NCI-H2196 treated with DMSO at 0.1 percent for 48 hours (cell line): ENCODE measurements around the gene SLC16A8.
A peak's percentile ranks its signal among the peaks of the same experiment; 100 is the strongest.

ENCODE experiments used
- DNase-seq: peaks from one replicate; lab custom pipeline; 2025; ENCODE audit not compliant: unreplicated experiment; lab: John Stamatoyannopoulos, UW

The SLC16A8 gene

DNA sequence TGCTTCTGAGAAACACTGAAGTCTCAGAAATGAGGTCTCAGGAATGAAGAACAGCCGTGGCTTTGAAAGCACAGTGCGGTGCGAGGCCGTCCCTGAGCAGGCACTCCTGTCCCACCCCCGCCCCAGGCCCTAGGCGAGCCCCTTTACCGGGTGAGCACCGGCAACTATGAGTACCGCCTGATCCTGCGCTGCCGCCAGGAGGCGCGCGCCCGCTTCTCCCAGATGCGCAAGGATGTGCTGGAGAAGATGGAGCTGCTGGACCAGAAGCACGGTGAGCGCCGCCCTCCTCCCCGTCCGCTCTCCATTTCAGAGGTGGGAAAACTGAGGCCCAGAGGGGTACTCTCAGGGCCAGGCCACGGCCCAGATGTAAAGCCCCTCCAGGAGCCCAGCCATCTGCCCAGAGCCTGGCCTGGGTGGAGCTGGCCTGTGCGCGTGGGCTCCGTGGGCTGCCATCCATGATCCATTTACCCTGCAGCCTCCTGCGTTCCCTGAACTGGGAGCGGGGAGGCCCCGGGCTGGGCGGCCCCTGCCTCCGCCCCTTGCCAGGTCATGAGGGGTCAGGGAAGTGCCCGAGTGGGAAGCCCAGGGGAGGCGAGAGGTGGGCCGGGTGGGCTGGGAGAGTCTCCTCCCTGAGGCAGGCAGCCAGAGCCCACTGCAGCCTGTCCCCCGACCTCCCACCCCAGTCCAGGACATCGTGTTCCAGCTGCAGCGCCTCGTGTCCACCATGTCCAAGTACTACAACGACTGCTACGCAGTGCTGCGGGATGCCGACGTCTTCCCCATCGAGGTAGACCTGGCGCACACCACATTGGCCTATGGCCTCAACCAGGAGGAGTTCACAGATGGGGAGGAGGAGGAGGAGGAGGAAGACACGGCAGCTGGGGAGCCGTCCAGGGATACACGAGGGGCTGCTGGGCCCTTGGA lies 9.5 kb downstream of the SLC16A8 start:
- DNase-seq, result no peak

DNA sequence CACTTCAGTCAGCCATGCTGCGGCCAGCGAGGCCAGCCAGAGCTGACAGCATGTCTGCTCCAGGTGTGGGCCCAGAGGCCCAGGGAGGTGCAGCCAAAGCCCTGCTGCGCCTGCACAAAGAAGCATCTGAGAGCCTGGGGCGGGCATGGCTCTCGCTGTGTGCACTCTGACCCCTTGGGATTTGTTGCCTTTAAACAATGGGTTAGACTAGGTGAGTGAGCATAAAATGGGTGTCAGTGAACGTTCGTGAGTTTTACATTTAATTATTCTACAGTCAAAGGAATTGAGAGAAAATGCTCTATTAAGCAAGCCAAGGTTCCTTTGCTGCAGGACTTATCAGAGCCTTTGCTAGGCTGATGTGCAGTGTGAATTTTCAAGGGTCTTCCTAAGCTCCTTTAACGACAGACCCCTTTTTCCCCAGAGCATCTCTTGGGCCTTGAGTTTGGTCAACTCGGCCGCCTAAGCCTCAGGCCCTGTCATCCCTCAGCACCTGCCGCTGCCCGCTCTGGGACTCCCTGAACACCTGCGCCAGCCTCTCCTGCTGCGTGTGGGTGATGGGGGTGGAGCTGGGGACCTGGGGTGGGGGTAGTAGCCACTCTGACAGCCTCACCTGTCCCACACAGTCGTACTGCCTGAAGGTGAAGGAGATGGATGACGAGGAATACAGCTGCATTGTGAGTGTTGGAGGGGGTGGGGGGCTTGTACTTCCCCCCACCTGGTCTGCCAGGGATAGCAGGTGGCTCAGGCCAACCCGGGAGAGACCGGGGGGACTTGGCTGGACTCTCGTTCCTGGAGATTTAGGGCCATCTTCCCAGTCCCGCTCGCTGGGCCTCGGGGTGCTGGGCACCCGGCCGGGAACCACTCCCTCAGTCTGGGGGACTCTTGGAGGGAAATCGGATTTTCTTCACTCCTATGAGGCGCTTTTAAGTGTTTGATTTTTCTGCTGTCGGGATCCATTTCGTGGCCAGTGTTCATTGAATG lies 10.5 kb downstream of the SLC16A8 start:
- no peak for DNase-seq

DNA sequence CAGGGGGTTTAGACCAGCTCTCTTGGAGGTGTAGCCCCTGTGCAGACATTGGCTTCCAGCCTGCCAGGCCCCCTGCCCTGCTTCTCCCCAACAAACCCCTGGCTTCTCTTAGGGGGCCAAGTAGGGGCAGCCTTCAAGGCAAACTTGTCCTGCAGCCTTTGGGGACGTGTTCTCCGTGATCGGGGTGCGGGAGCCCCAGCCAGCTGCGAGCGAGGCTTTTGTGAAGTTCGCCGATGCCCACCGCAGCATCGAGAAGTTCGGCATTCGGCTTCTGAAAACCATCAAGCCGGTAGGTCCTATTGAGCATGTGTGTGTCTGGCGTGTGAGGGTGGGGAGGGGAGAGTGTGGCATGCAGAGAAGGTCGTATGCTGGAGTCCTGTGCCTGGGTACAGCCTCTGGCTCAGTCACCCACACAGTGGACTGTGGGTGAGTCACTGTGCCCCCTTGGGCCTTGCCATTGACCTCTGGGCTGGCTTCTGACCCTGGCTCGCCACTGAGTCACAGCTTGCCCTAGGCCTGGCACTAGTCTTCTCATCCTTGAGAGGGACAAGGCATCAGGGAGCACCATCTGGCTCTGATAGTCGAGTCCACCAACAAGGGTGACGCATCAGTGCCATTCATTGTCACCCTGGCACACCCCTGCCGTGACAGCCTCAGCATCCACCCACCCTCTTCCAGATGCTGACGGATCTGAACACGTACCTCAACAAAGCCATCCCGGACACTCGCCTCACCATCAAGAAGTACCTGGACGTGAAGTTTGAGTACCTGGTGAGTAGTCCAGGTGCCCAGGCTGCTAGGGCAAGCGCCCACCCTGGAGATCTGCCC lies 11.4 kb downstream of the SLC16A8 start:
- no peak for DNase-seq

- DNase-seq, result no peak
These were observed 12.3 kb downstream of the SLC16A8 start for GRCh38 chr22:38071421-38072321.

DNA sequence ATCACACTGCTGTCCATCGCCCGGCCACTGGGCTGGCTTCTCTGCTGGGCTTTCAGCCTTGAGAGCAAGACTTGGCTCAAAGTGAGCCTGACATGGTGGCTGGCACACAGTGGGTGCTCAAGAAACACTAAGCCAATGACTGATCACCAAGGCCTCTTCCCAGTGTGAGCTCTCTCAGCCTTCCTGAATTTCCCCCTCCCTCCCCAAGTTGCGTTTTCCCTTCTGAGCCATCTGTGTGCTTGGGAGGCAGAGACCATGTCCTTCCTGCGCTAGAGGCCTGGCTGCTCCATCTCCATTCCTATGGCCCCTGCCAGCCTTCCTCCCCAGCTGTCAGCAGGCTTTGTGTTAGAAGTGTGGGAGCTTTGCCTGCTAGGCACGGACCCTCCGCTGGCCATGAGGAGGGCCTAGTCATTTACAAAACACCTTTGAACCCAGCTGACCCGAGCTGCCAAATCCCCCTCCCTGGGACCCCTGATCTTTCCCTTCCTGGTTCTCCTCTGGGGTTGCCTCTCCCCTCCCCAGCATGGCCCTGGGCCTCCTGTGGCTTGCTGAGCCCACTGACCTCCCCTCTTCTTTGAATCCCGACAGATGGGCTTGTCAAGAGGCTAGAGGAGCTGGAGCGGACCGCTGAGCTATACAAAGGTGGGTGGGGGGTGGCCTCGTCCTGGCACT lies 13.6 kb downstream of the SLC16A8 start:
- no peak for DNase-seq

DNA sequence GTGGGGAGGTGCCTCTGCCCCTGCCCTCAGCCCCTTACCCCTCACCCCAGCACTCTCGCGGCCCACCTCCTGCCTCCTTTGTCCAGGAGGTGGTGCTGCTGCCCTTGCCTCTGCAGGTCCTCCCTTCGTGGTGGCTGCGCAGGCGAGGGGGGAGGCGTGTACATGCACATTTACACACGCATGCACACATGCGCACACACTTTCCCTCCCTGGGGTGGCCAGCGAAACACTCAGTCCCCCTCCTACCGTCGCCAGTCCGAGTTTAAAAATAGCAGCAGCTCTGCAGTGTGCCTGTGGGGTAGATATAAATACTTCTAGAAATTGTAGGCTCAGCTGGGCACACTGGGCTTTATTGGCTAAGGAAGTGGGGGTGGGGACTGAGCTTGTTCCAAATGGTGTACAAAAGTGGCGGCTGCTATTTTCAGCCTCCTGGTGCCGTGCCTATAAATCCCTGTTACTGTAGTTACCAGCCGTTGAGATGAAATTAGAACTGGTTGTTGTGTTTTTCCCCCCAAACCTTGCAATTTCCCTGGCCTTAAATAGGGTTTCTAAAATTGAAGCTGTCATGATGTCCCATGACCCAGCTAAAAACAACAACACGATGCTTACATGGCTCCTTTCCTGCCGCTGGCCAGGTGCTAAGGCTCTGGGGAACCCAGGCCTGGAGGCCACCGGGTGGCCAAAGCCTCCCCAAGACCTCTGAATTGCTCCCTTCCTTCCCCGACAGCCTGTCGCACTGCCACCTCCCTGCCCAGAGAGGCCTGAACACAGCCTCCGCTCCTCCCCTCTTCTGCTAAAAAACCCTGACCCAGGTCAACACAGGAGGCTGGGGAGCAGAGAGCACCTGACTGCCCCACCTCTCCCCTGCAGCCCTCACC lies 14.4 kb downstream of the SLC16A8 start:
- no peak for DNase-seq

- DNase-seq, result no peak
These were observed 15.2 kb downstream of the SLC16A8 start for GRCh38 chr22:38068641-38069371.

DNA sequence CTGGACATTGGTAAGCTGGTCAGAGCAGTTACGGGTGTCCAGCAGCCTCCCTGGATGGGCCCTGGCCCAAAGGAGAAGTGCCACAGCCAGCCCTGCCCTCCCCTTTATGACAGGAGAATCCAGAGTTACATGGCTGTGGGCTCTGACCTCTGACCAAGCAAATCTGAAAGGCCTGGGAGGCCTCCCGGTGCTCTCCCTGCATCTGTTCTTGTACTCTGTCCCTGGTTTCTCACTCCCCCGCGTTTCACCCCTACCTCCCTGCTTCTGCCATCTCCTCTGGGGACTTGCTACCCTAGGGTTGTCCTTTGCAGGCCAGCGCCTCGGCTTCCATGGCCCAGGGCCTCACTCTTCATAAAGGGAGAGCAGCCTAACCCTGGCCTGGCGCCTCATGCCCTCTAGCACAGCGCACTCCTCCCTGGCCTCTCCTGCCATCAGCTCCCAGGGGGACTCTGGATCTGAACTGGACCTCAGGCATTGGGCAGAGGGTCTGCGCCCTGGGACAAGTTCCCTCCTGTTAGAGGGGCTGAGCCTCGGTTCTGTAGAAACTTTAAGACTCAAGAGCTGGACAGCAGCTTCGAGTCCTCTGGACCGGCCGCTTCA lies 16.1 kb downstream of the SLC16A8 start:
- DNase-seq, result no peak

GRCh38 chr22:38067028-38067415 lies 17.0 kb downstream of the SLC16A8 start:
- no peak for DNase-seq

GRCh38 chr22:38066381-38067027 lies 17.5 kb downstream of the SLC16A8 start:
- DNase-seq, result no peak

DNA sequence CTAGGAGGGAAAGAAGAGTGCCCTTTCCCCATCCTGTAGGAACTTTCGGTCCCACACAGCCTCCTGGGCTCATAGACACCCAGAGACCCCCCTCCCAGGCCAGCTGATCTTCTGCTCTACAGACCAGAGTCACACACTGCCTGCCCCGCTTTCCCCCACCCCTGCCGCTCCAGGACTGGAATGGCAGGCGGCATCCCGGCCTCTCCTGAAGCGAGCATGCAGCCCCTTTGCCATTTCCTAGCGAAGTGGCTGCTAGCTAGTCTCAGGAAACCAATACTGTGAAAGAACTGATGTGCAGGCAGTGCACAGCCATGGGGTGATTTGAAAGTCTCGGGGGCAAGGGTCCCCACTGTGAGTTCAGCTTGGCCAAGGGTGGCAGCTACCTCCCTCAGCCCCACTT lies 18.4 kb downstream of the SLC16A8 start:
- DNase-seq, result no peak

DNA sequence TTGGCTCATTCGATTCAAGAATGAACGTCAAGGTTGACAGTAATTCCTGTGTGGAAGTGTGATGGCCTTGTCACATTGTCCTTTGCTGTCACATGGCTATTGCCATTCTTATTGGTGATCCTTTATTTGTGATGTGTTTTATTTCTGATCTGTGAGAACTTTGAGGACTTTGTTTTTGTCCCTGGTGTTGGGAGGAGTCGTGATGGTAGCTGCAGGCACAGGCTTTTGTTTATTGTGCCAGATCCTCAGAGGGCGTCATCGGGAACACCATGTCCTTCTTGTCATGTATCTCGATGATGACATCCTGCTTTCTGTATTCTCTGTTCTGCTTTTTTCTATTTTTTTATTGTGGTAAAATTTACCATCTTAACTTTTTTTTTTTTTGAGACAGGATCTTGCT lies 21.2 kb downstream of the SLC16A8 start:
- DNase-seq, result no peak

DNA sequence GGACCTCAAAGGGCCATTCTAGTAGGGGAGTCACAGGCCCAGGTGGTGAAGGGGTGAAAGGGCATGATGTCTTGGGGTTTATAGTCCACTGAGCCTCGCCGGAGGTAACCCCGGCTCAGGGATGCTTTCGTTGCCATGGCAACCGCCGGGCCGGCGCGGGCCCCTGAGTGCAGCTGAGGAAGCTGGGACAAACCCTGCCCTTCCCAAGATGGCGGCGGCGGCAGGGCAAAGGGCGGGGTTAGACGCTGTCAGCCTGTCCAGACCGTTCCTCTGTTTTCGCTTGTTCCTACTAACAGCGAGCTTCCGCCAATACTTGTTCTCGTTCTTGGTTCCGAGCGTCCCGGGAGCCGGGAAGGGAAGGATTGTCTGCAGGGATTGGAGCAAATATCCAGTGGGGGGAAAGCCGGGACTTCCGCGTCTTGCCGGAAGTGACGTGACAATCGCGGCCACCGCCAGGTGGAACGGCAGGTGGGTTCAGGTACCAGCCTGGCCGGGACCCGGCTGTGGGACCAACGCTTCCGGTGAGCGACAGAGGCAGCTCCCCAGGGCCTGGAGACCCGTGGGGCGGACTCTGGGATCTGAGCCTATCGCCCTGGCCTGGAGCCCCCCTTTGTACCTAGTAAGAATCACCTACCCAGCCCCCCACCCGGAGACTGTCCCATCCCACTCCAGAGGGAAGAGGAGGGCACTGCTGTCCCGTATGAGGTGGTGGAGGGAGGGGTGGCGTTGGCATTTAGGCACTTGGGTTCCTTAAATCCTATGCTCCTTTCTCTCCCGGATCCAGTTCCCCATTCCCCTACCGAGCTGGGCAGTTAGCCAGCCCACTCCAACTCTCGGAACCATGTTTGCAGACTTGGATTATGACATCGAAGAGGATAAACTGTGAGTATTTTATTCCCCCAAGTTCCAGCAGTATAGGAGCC lies 26.8 kb downstream of the SLC16A8 start, which contains the start of gene PICK1:
Gene PICK1, plus strand, starts transcription at position 436 of the 923 bp plus-strand sequence. Its CDS starts 406 bp downstream, at position 842.
- peak; percentile 77 for DNase-seq

DNA sequence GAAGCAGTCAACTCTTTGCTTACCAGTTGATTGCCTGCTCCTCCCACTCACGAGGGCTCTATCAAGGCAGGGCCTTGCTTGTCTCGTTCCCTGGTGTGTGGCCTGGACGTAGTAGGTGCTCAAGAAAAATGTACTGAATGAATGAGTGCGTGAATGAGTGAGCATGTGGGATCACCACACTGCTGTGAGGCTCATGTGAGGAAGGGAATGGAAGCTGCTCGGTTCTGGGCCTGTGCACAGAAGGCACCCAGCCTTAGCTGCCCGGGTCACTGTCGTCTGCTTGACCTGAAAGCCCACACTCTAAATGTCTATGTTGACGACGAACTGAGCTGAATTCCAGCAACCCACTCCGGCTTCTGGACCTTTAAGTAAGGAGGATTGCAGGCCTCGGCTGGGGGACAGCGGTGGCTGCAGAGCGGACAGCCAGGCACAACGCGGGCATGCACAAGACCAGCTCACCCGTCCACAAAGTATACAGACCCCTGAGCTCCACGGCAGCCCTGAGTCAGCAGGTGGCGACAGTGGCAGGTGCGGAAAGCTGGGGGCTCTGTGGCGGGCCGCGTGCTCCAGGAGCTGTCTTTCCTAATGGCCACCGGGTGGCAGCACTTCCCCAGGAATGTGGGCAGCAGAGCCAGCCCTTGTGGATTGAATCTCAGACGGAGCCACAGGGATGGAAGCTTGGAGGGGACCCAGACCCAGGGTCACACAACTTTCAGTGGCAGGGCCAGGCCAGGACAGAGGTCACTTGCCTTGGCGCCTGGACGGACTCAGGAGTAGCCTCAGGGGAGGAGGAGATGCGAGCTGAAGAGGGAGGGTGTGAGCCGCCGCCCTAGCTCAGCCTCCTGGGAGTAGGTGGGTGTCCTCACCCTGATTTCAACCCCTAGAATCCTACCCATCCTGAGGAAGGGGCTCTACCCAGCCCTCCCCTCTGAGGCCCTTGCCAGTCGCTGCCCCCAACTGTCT lies 31.8 kb downstream of the SLC16A8 start:
- DNase-seq, result peak; percentile 27
